ENCODE measurements around the gene GPR155. TPM values are rescaled to one million over a fixed set of nuclear protein-coding genes. Genes with fewer than 3 reads are reported as not detected.

GPR155 gene
- total and polyA plus RNA-seq, 2 of the 4 experiments (the other 2 are of a cell fraction): 2.3 to 3.4 TPM

- DNase-seq (peak; percentile 97), ATAC-seq (ENCODE audit: low read depth) (peak; percentile 96)
- Histone ChIP-seq H3K27me3 (ENCODE audit: control insufficient read depth, insufficient read depth, low read length) (no peaks in the 10 kb centered on the region), H4K91ac (ENCODE audit: insufficient read depth, low read depth, low read length) (peak overlapping the region; percentile 96), H3K14ac (replicated peaks; ENCODE audit: low read depth, low read length) (peak overlapping the region; percentile 100), H3K36me3 (ENCODE audit: control insufficient read depth, insufficient read depth, low read length) (no peaks in the 10 kb centered on the region; the same call in 1 of the 2 replicates), H2BK20ac (ENCODE audit: low read depth, low read length) (no peak overlapping the region), H4K5ac (ENCODE audit: low read depth, low read length) (peak overlapping the region; percentile 100), H2BK5ac (ENCODE audit: low read depth, low read length, poor library complexity, severe bottlenecking) (peak overlapping the region; percentile 97), H3K9me3 (ENCODE audit: control insufficient read depth, insufficient read depth, low read length) (no peaks in the 10 kb centered on the region), H3K4ac (ENCODE audit: low read depth, low read length) (peak overlapping the region; percentile 98), H2AK5ac (ENCODE audit: low read depth, low read length) (peak overlapping the region; percentile 68), H2BK15ac (ENCODE audit: low read depth, low read length) (peak overlapping the region; percentile 73; the same call in 1 of the 3 replicates), H3K9ac (ENCODE audit: low read depth, low read length) (peak overlapping the region; percentile 94), H3K9me1 (ENCODE audit: insufficient read depth, low read length) (0 out of 2 replicates have a peak, but pooled peaks cover 3% of the 10 kb centered on the region), H4K20me1 (ENCODE audit: insufficient read depth, low read length) (no peaks in the 10 kb centered on the region), H3K4me2 (ENCODE audit: low read depth, low read length) (peak overlapping the region; percentile 95), H3K27ac (ENCODE audit: insufficient read depth, low read length) (peak overlapping the region; percentile 94), H3K79me1 (ENCODE audit: low read depth in 1 of 2, low read length in 2 of 2) (peaks cover 3 to 8% of the 10 kb centered on the region in 2 experiments; a peak in 1 of 4 replicates), H2AK9ac (replicated peaks; ENCODE audit: low read depth, low read length, poor library complexity) (peak overlapping the region; percentile 66), H3K56ac (ENCODE audit: extremely low read depth, insufficient read depth, low read length) (peak overlapping the region; percentile 99), H3K23ac (ENCODE audit: low read depth, low read length) (peak overlapping the region; percentile 98), H3K4me1 (ENCODE audit: control insufficient read depth, insufficient read depth, low read length) (peaks cover 3% of the 10 kb centered on the region; the same call in 1 of the 2 replicates), H2BK120ac (ENCODE audit: low read depth, low read length) (peak overlapping the region; percentile 72), H2AFZ (replicated peaks; ENCODE audit: low read length, poor library complexity) (peak overlapping the region; percentile 98), H3K18ac (ENCODE audit: low read depth, low read length) (peak overlapping the region; percentile 99), H4K8ac (ENCODE audit: low read depth in 2 of 2, low read length in 2 of 2) (peak overlapping the region; percentile 98 to 100), H3K4me3 (ENCODE audit: insufficient read depth, low read depth, low read length) (peak overlapping the region; percentile 90)
- intact Hi-C loops (cut with micrococcal nuclease) (no loop called here), dilution Hi-C loops (cut with HindIII; ENCODE audit: low sequenced_read_pairs, unreplicated experiment) (no loop called here), in situ Hi-C loops (cut with MboI; ENCODE audit: low sequenced_read_pairs) (no loop called here)
- 0% methylated on average over 8 of the region's 36 CpGs; no CpG with 5 or more reads in 1 of the 2 experiments for WGBS, 2 experiments (ENCODE audit: extremely low coverage in 2 of 2, insufficient read length in 1 of 2)
- ChIA-PET CTCF (interaction anchor here (0.5 to 2.6 kb wide), 3 partner anchors 24 to 261 kb away, joined by 4 to 13 read pairs (median 6); no protein-coding TSS in a partner anchor), POLR2A (ENCODE audit: unreplicated experiment) (no interaction called here)
- TF ChIP-seq ELK1 (IDR thresholded peaks at IDR 0.05; ENCODE audit: borderline replicate concordance, low read depth, low read length) (0 out of 2 replicates have a peak, but pooled peaks have one; percentile 52), MAZ (IDR thresholded peaks at IDR 0.05; ENCODE audit: borderline replicate concordance, low read depth, low read length) (peak; percentile 85; the same call in 1 of the 2 replicates), POLR2A (IDR thresholded peaks at IDR 0.05; ENCODE audit: low read depth, low read length) (peak; percentile 41; the same call in 1 of the 2 replicates), RFX5 (IDR thresholded peaks at IDR 0.05; ENCODE audit: low read depth, low read length) (no peak), BHLHE40 (IDR thresholded peaks at IDR 0.05; ENCODE audit: low read depth, low read length) (0 out of 2 replicates have a peak, but pooled peaks have one; percentile 3)
- BruUV-seq (replicated peaks): no TSS peak
These were observed 435 bp upstream of the GPR155 start for GRCh38 chr2:174487108-174487819.

Data from IMR-90 (cell line).